ENCODE results near the gene COL4A4. TPM values are rescaled to one million over a fixed set of nuclear protein-coding genes. Genes with fewer than 3 reads are reported as not detected.

COL4A4 gene
- total and polyA plus RNA-seq, 2 of the 13 experiments (the other 11 are each of a cell fraction or from before 2014, with no cell fraction given), result not detected

DNA sequence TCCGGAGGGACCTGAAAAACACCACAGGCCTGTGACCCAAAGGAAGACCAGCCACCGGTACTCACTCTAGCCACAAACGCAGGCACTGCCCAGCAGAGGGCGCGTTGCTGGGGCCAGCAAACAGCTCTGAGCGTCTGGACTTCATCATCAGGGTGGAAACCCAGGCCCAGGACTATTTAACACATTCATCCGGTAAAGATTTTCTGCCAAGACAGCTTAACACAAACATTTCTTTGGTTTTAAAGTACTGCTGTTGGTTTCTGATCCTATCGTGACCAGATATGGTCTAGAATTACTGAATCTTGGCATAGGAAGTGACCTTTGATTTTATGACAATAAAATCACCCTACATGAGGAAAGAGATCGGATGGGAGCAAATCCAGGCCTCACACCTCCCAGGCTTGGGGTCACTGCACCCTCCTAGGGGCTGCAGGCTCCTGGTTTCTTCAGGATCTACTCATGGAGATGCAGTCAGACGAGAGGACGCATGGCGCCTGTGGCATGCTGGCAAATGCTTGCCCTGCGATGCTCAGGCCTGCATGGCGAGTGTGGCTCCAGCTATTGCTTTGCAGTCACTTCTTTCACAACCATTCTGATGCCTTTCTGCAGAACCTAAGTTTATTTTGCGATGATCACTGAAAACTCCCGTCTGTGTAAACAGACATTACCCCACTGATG, 130.4 kb downstream of the COL4A4 start (continued):
- TF ChIP-seq EZH2 (conservative IDR thresholded peaks at IDR 0.05; ENCODE audit: low read depth, low read length) (no peak), BORCS8-MEF2B (CRISPR knock-in tag; IDR thresholded peaks at IDR 0.05) (peak; percentile 60; the same call in 1 of the 2 replicates), ATF6 (CRISPR knock-in tag; conservative IDR thresholded peaks at IDR 0.05) (no peak), IRF2 (CRISPR knock-in tag; IDR thresholded peaks at IDR 0.05) (no peak), MXI1 (IDR thresholded peaks at IDR 0.05; ENCODE audit: borderline replicate concordance, low read depth, low read length) (0 out of 3 replicates have a peak, but pooled peaks have one; percentile 14), SP2 (CRISPR knock-in tag; IDR thresholded peaks at IDR 0.05) (no peak), CENPX (CRISPR knock-in tag; IDR thresholded peaks at IDR 0.05) (no peak), GLI4 (CRISPR knock-in tag; IDR thresholded peaks at IDR 0.05; ENCODE audit: borderline replicate concordance) (no peak), HHEX (CRISPR knock-in tag; IDR thresholded peaks at IDR 0.05) (no peak), TCF7 (IDR thresholded peaks at IDR 0.05; ENCODE audit: low read depth) (no peak), KMT2B (CRISPR knock-in tag; IDR thresholded peaks at IDR 0.05) (no peak), JUND (CRISPR knock-in tag; IDR thresholded peaks at IDR 0.05) (no peak), THAP8 (CRISPR knock-in tag; IDR thresholded peaks at IDR 0.05; ENCODE audit: borderline replicate concordance) (no peak), JUN (CRISPR knock-in tag; IDR thresholded peaks at IDR 0.05) (no peak), SMAD3 (CRISPR knock-in tag; IDR thresholded peaks at IDR 0.05) (no peak), MBNL3 (CRISPR knock-in tag; conservative IDR thresholded peaks at IDR 0.05) (no peak), TBL1XR1 (IDR thresholded peaks at IDR 0.05; ENCODE audit: borderline replicate concordance, low read length, partially characterized antibody) (no peak), CBFB (CRISPR knock-in tag; IDR thresholded peaks at IDR 0.05) (no peak), HOXA7 (CRISPR knock-in tag; IDR thresholded peaks at IDR 0.05) (no peak), ZSCAN12 (CRISPR knock-in tag; IDR thresholded peaks at IDR 0.05) (no peak), SMAD1 (CRISPR knock-in tag; IDR thresholded peaks at IDR 0.05; ENCODE audit: borderline replicate concordance, low read depth) (no peak), KLF16 (CRISPR knock-in tag; IDR thresholded peaks at IDR 0.05) (no peak), NONO (IDR thresholded peaks at IDR 0.05) (no peak), NONO (CRISPR knock-in tag; conservative IDR thresholded peaks at IDR 0.05) (no peak), ZNF260 (CRISPR knock-in tag; IDR thresholded peaks at IDR 0.05; ENCODE audit: borderline replicate concordance, low read depth) (no peak), MYPOP (CRISPR knock-in tag; IDR thresholded peaks at IDR 0.05) (no peak)

All from HepG2 (cell line).